GM12878 (cell line): ENCODE data around the gene SEPTIN5. TPM values are rescaled to one million over a fixed set of nuclear protein-coding genes. Genes with fewer than 3 reads are reported as not detected.

Experiments
- ATAC-seq: fragments of 200-7000 bp; cut with Tn5 transposase; 3 replicates; pipeline ENCODE4 v1.9.1; 2020; ENCODE audit warnings: mild to moderate bottlenecking, moderate library complexity
- BruUV-seq: library from RNA; stranded (reverse); fragments of 400-500 nt; replicated peaks from 2 replicates; lab custom pipeline; 2021; lab: Mats Ljungman, UMichigan
- CTCF ChIA-PET: fragments of 300-600 bp; sonication (Branson Sonifier 250); formaldehyde crosslinking; extraction: SDS; loops from one replicate; lab custom pipeline; 2021; ENCODE audit warnings: inconsistent platforms; lab: Yijun Ruan, JAX
- POLR2A ChIA-PET: fragments of 350-600 bp; formaldehyde crosslinking; extraction: SDS; loops from one replicate; lab custom pipeline; 2021; ENCODE audit warnings: inconsistent platforms; lab: Charles Lee
- RAD21 ChIA-PET: fragments of 300-600 bp; sonication (Branson Sonifier 250); formaldehyde crosslinking; loops from one replicate; lab custom pipeline; 2023; ENCODE audit warnings: antibody characterized with exemption; ENCODE audit not compliant: unreplicated experiment; lab: Charles Lee
- SMC1A ChIA-PET: fragments of 300-600 bp; sonication (Branson Sonifier 250); formaldehyde crosslinking; loops from one replicate; lab custom pipeline; 2023; ENCODE audit not compliant: unreplicated experiment, uncharacterized antibody; lab: Charles Lee
- DNase-seq: peaks from one replicate; pipeline ENCODE4 v3.0.0-alpha.2; 2011; ENCODE audit warnings: low read depth, low spot score
- FAIRE-seq: peaks from 3 replicates; lab custom pipeline; 2011; peaks lifted over from hg19 to GRCh38; lab: Jason Lieb, UNC
- H2AFZ ChIP-seq: 2 replicates; pipeline ENCODE4 v1.6.0; 2011; ENCODE audit warnings: low read depth, low read length, control low read depth; ENCODE audit not compliant: control insufficient read depth
- H3K27ac ChIP-seq: 2 replicates; pipeline ENCODE4 v1.5.1; 2011; ENCODE audit warnings: control low read depth; ENCODE audit not compliant: control insufficient read depth, insufficient read depth
- H3K27me3 ChIP-seq, 2 experiments: replicated peaks in 1 of 2; 2 replicates each; pipeline versions ENCODE4 v1.6.0 to v1.6.1; 2011; ENCODE audit warnings: low read length in 1 of 2; ENCODE audit not compliant: control insufficient read depth in 2 of 2, insufficient read depth in 2 of 2
- H3K36me3 ChIP-seq, 2 experiments: 2 replicates each; pipeline ENCODE4 v1.5.1; 2011; ENCODE audit warnings: low read length in 1 of 2; ENCODE audit not compliant: control insufficient read depth in 2 of 2, insufficient read depth in 2 of 2
- H3K4me1 ChIP-seq: 2 replicates; pipeline ENCODE4 v1.6.1; 2011; ENCODE audit warnings: mild to moderate bottlenecking, low read length, moderate library complexity, mixed read lengths; ENCODE audit not compliant: control insufficient read depth, insufficient read depth
- H3K4me2 ChIP-seq: 2 replicates; pipeline ENCODE4 v1.6.0; 2011; ENCODE audit warnings: control low read depth; ENCODE audit not compliant: control insufficient read depth, insufficient read depth
- H3K4me3 ChIP-seq: fragments of 200-600 bp; sonication (generic); 2 replicates; pipeline ENCODE4 v1.5.1; 2016
- H3K79me2 ChIP-seq: 2 replicates; pipeline ENCODE4 v1.6.0; 2011; ENCODE audit warnings: low read length; ENCODE audit not compliant: control insufficient read depth, insufficient read depth
- H3K9ac ChIP-seq: 2 replicates; pipeline ENCODE4 v1.8.0; 2011; ENCODE audit warnings: low read length, control low read depth, mixed read lengths; ENCODE audit not compliant: control insufficient read depth, insufficient read depth
- H3K9me3 ChIP-seq: replicated peaks from 3 replicates; pipeline ENCODE4 v1.5.1; 2011; ENCODE audit warnings: mild to moderate bottlenecking, low read length; ENCODE audit not compliant: control insufficient read depth, insufficient read depth
- H4K20me1 ChIP-seq: 2 replicates; pipeline ENCODE4 v1.6.0; 2011; ENCODE audit not compliant: control insufficient read depth, insufficient read depth
- BRCA1 ChIP-seq: IDR thresholded peaks from 2 replicates; pipeline ENCODE4 v1.6.1; 2011; ENCODE audit warnings: low read depth, low read length, improper control_type of control experiment
- CREB1 ChIP-seq: IDR thresholded peaks from 2 replicates; pipeline ENCODE4 v1.6.1; 2012; ENCODE audit warnings: low read depth, mild to moderate bottlenecking, inconsistent platforms
- NFXL1 ChIP-seq: fragments of 450-650 bp; IDR thresholded peaks from 2 replicates; pipeline ENCODE4 v1.6.1; 2017; ENCODE audit warnings: antibody characterized with exemption, mild to moderate bottlenecking, borderline replicate concordance
- WRNIP1 ChIP-seq: IDR thresholded peaks from 2 replicates; pipeline ENCODE4 v1.6.1; 2011; ENCODE audit warnings: low read depth, low read length, improper control_type of control experiment, borderline replicate concordance
- WGBS: methylation state at CpG from one replicate; pipeline ENCODE4 v1.1.6; 2016; ENCODE audit warnings: low lambda C conversion rate; ENCODE audit not compliant: insufficient replicate concordance, insufficient coverage; ENCODE audit errors: missing lambda C conversion rate; 5-methylcytosine and 5-hydroxymethylcytosine counted together
- in situ Hi-C: fragments of 300-500 bp; cut with MboI; formaldehyde crosslinking; loops from 9 replicates; pipeline ENCODE4 v1.14.3; 2018; ENCODE audit warnings: mixed read lengths
- intact Hi-C: fragments of 100-400 bp; cut with micrococcal nuclease; formaldehyde crosslinking; loops from one replicate; pipeline ENCODE4 v1.14.2; 2022; ENCODE audit not compliant: unreplicated experiment
- polyA plus RNA-seq, 11 experiments: library from polyadenylated mRNA; depleted of rRNA in 4 of 11; unstranded in 6 of 11; stranded (reverse) in 5 of 11; fragments of >200 nt; fragmentation: Nextera tagmentation in 4 of 11; fragmentation: Illumina TruSeq in 1 of 11; extraction: Ambion mirVana in 4 of 11; extraction: Trizol in 1 of 11; gene quantifications; 1 replicate in 1 of 11; 2 replicates in 10 of 11; pipeline versions ENCODE4 v1.2.1 to v1.2.3, GENCODE V29; 2011 to 2016; ENCODE audit warnings: inconsistent platforms in 2 of 11, missing spikeins in 2 of 11, low read depth in 1 of 11
- total RNA-seq, 4 experiments: library from RNA; depleted of rRNA in 3 of 4; stranded (reverse); fragments of >200 nt in 3 of 4; fragmentation: Illumina TruSeq in 1 of 4; extraction: Trizol in 1 of 4; gene quantifications; 2 replicates each; pipeline versions ENCODE4 v1.2.1 to v1.2.3, GENCODE V29; 2013 to 2021
- TF ChIP-seq, protein P1 (sequence below): fragments of 450-650 bp; IDR thresholded peaks from 2 replicates; pipeline ENCODE4 v1.6.1; 2017; ENCODE audit warnings: mild to moderate bottlenecking
- TF ChIP-seq, protein P2 (sequence below): IDR thresholded peaks from 2 replicates; pipeline ENCODE4 v1.6.1; 2011; ENCODE audit warnings: low read depth, low read length, improper control_type of control experiment, borderline replicate concordance
- TF ChIP-seq, protein P3 (sequence below): fragments of 450-650 bp; IDR thresholded peaks from 2 replicates; pipeline ENCODE4 v1.6.1; 2017; ENCODE audit warnings: mild to moderate bottlenecking, moderate library complexity
- TF ChIP-seq, protein P4 (sequence below): fragments of 450-650 bp; IDR thresholded peaks from 2 replicates; pipeline ENCODE4 v1.6.1; 2017; ENCODE audit warnings: mild to moderate bottlenecking, moderate library complexity

SEPTIN5 gene
- total and polyA plus RNA-seq, 10 of the 15 experiments (the other 5 are each of a cell fraction or from before 2014, with no cell fraction given), result 0.13 to 1.1 (median 0.34) TPM; not detected in 5

DNA sequence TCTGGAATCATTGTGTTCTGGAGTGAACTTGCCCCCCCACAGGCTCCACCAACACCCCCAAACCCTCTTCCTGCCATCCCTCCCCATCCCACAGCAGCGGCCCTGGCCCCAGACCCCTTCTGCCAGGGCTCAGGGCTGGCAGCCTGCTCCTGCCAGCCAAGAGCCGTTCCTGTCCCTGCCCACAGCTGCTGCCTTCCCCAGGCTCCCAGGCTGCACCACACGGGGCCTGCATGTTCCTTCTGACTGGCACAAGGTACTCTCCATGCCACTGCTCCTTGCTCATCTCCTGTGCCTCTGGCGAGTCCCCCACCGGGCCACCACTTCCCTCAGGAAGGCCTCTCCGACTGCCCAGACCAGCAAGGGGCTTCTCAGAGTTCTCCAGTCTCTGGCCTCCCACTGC, 14.0 kb downstream of the SEPTIN5 start:
- in situ Hi-C loops (no loop called here), intact Hi-C loops (no loop called here)
- Histone ChIP-seq H3K79me2 (no peaks in the 10 kb centered on the region), H3K9ac (no peak overlapping the region), H3K4me3 (no peak overlapping the region), H2AFZ (no peak overlapping the region), H3K27me3 (peaks cover 0 to 2% of the 10 kb centered on the region in 2 experiments; a peak in 2 of 4 replicates), H4K20me1 (no peaks in the 10 kb centered on the region), H3K27ac (no peak overlapping the region), H3K4me1 (no peaks in the 10 kb centered on the region), H3K9me3 (no peaks in the 10 kb centered on the region), H3K36me3 (no peaks in the 10 kb centered on the region), H3K4me2 (no peak overlapping the region)
- ChIA-PET SMC1A (no interaction called here), RAD21 (no interaction called here), CTCF (interaction anchor here (5.7 kb wide), 1 partner anchor 184 kb away, joined by 94 read pairs; no protein-coding TSS in a partner anchor), POLR2A (no interaction called here)
- WGBS, result 5% methylated on average over 6 of the region's 6 CpGs
- BruUV-seq, result no TSS peak
- TF ChIP-seq, protein P1, sequence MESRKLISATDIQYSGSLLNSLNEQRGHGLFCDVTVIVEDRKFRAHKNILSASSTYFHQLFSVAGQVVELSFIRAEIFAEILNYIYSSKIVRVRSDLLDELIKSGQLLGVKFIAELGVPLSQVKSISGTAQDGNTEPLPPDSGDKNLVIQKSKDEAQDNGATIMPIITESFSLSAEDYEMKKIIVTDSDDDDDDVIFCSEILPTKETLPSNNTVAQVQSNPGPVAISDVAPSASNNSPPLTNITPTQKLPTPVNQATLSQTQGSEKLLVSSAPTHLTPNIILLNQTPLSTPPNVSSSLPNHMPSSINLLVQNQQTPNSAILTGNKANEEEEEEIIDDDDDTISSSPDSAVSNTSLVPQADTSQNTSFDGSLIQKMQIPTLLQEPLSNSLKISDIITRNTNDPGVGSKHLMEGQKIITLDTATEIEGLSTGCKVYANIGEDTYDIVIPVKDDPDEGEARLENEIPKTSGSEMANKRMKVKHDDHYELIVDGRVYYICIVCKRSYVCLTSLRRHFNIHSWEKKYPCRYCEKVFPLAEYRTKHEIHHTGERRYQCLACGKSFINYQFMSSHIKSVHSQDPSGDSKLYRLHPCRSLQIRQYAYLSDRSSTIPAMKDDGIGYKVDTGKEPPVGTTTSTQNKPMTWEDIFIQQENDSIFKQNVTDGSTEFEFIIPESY, result no peak
- no peak for TF ChIP-seq BRCA1
- no peak for TF ChIP-seq WRNIP1
- TF ChIP-seq, protein P2, sequence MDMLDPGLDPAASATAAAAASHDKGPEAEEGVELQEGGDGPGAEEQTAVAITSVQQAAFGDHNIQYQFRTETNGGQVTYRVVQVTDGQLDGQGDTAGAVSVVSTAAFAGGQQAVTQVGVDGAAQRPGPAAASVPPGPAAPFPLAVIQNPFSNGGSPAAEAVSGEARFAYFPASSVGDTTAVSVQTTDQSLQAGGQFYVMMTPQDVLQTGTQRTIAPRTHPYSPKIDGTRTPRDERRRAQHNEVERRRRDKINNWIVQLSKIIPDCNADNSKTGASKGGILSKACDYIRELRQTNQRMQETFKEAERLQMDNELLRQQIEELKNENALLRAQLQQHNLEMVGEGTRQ, result no peak
- TF ChIP-seq CREB1, result no peak
- no peak for TF ChIP-seq NFXL1
- TF ChIP-seq, protein P3, sequence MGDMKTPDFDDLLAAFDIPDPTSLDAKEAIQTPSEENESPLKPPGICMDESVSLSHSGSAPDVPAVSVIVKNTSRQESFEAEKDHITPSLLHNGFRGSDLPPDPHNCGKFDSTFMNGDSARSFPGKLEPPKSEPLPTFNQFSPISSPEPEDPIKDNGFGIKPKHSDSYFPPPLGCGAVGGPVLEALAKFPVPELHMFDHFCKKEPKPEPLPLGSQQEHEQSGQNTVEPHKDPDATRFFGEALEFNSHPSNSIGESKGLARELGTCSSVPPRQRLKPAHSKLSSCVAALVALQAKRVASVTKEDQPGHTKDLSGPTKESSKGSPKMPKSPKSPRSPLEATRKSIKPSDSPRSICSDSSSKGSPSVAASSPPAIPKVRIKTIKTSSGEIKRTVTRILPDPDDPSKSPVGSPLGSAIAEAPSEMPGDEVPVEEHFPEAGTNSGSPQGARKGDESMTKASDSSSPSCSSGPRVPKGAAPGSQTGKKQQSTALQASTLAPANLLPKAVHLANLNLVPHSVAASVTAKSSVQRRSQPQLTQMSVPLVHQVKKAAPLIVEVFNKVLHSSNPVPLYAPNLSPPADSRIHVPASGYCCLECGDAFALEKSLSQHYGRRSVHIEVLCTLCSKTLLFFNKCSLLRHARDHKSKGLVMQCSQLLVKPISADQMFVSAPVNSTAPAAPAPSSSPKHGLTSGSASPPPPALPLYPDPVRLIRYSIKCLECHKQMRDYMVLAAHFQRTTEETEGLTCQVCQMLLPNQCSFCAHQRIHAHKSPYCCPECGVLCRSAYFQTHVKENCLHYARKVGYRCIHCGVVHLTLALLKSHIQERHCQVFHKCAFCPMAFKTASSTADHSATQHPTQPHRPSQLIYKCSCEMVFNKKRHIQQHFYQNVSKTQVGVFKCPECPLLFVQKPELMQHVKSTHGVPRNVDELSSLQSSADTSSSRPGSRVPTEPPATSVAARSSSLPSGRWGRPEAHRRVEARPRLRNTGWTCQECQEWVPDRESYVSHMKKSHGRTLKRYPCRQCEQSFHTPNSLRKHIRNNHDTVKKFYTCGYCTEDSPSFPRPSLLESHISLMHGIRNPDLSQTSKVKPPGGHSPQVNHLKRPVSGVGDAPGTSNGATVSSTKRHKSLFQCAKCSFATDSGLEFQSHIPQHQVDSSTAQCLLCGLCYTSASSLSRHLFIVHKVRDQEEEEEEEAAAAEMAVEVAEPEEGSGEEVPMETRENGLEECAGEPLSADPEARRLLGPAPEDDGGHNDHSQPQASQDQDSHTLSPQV, result no peak
- TF ChIP-seq, protein P4, sequence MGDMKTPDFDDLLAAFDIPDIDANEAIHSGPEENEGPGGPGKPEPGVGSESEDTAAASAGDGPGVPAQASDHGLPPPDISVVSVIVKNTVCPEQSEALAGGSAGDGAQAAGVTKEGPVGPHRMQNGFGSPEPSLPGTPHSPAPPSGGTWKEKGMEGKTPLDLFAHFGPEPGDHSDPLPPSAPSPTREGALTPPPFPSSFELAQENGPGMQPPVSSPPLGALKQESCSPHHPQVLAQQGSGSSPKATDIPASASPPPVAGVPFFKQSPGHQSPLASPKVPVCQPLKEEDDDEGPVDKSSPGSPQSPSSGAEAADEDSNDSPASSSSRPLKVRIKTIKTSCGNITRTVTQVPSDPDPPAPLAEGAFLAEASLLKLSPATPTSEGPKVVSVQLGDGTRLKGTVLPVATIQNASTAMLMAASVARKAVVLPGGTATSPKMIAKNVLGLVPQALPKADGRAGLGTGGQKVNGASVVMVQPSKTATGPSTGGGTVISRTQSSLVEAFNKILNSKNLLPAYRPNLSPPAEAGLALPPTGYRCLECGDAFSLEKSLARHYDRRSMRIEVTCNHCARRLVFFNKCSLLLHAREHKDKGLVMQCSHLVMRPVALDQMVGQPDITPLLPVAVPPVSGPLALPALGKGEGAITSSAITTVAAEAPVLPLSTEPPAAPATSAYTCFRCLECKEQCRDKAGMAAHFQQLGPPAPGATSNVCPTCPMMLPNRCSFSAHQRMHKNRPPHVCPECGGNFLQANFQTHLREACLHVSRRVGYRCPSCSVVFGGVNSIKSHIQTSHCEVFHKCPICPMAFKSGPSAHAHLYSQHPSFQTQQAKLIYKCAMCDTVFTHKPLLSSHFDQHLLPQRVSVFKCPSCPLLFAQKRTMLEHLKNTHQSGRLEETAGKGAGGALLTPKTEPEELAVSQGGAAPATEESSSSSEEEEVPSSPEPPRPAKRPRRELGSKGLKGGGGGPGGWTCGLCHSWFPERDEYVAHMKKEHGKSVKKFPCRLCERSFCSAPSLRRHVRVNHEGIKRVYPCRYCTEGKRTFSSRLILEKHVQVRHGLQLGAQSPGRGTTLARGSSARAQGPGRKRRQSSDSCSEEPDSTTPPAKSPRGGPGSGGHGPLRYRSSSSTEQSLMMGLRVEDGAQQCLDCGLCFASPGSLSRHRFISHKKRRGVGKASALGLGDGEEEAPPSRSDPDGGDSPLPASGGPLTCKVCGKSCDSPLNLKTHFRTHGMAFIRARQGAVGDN, result no peak
- DNase-seq (no peak), ATAC-seq (no peak), FAIRE-seq (no peak)
